Activated CD8-positive, alpha-beta memory T cell treated with anti-CD3 and anti-CD28 coated beads, Interleukin-2, amount 50 U/mL, for 4 hours (primary cell): Measurements from ENCODE around the gene PGS1.
"Not testable (repeated sequence)": the region's sequence is repeated elsewhere in the genome, so short reads cannot be mapped to it uniquely, and the experiment has no call there.

Experiments used
- DNase-seq: peaks from one replicate; pipeline ENCODE4 v3.0.0-alpha.2; 2020

Gene PGS1

GRCh38 chr17:78378225-78379130, at the start of gene PGS1:
Gene PGS1, plus strand, starts transcription at chr17:78378649. Its CDS starts 17 bp downstream, at chr17:78378666.
- DNase-seq = peak; percentile 83

GRCh38 chr17:78329263-78330059, 49.0 kb upstream of the PGS1 start:
- no peak for DNase-seq

GRCh38 chr17:78330570-78331224, 47.8 kb upstream of the PGS1 start:
- DNase-seq = no peak

- not testable (repeated sequence) for DNase-seq
Measured at GRCh38 chr17:78331355-78331754, 47.1 kb upstream of the PGS1 start.

GRCh38 chr17:78332991-78333390, 45.5 kb upstream of the PGS1 start:
- no peak for DNase-seq

- no peak for DNase-seq
Measured at GRCh38 chr17:78335209-78335608, 43.2 kb upstream of the PGS1 start.

GRCh38 chr17:78337244-78338109, 41.0 kb upstream of the PGS1 start:
- DNase-seq = no peak

- DNase-seq = no peak
Measured at GRCh38 chr17:78338486-78339259, 39.8 kb upstream of the PGS1 start.

GRCh38 chr17:78340183-78340955, 38.1 kb upstream of the PGS1 start:
- DNase-seq = no peak

GRCh38 chr17:78341559-78342448, 36.6 kb upstream of the PGS1 start:
- DNase-seq = no peak

GRCh38 chr17:78342449-78343186, 35.8 kb upstream of the PGS1 start:
- DNase-seq = no peak

GRCh38 chr17:78343187-78343542, 35.3 kb upstream of the PGS1 start:
- no peak for DNase-seq

- peak; percentile 66 for DNase-seq
Measured at GRCh38 chr17:78343543-78344201, 34.8 kb upstream of the PGS1 start.

- no peak for DNase-seq
Measured at GRCh38 chr17:78344666-78345065, 33.8 kb upstream of the PGS1 start.

- no peak for DNase-seq
Measured at GRCh38 chr17:78345172-78345571, 33.3 kb upstream of the PGS1 start.

GRCh38 chr17:78345791-78346494, 32.5 kb upstream of the PGS1 start:
- DNase-seq = no peak

- DNase-seq = no peak
Measured at GRCh38 chr17:78346605-78347250, 31.7 kb upstream of the PGS1 start.
